HG03196 (cell line): ENCODE data around the gene ITGB5.

Experiments
- ATAC-seq: cut with Tn5 transposase; IDR thresholded peaks from one replicate; pipeline ENCODE4 v1.9.1; 2021; ENCODE audit not compliant: unreplicated experiment

Gene ITGB5

GRCh38 chr3:124816206-124816605, 71.0 kb downstream of the ITGB5 start:
- no peak for ATAC-seq

- ATAC-seq: no peak
Measured at GRCh38 chr3:124815781-124816180, 71.4 kb downstream of the ITGB5 start.

GRCh38 chr3:124814620-124815421, 72.3 kb downstream of the ITGB5 start:
- ATAC-seq: no peak

- no peak for ATAC-seq
Measured at GRCh38 chr3:124813541-124813940, 73.6 kb downstream of the ITGB5 start.

GRCh38 chr3:124812291-124813265, 74.6 kb downstream of the ITGB5 start:
- no peak for ATAC-seq

GRCh38 chr3:124811436-124811835, 75.7 kb downstream of the ITGB5 start:
- no peak for ATAC-seq

- ATAC-seq: no peak
Measured at GRCh38 chr3:124810970-124811369, 76.2 kb downstream of the ITGB5 start.

- ATAC-seq: no peak
Measured at GRCh38 chr3:124809039-124809438, 78.1 kb downstream of the ITGB5 start.

GRCh38 chr3:124805671-124806070, 81.5 kb downstream of the ITGB5 start:
- ATAC-seq: no peak

- ATAC-seq: no peak
Measured at GRCh38 chr3:124804875-124805274, 82.3 kb downstream of the ITGB5 start.

- ATAC-seq: no peak
Measured at GRCh38 chr3:124802702-124803101, 84.5 kb downstream of the ITGB5 start.

GRCh38 chr3:124802061-124802698, 85.0 kb downstream of the ITGB5 start:
- no peak for ATAC-seq

- no peak for ATAC-seq
Measured at GRCh38 chr3:124800511-124801258, 86.5 kb downstream of the ITGB5 start.

- ATAC-seq: no peak
Measured at GRCh38 chr3:124800076-124800475, 87.1 kb downstream of the ITGB5 start.

- ATAC-seq: no peak
Measured at GRCh38 chr3:124799676-124800075, 87.5 kb downstream of the ITGB5 start.

GRCh38 chr3:124797426-124797945, 89.7 kb downstream of the ITGB5 start:
- ATAC-seq: no peak

- no peak for ATAC-seq
Measured at GRCh38 chr3:124796477-124796876, 90.7 kb downstream of the ITGB5 start.

- no peak for ATAC-seq
Measured at GRCh38 chr3:124793054-124793739, 94.0 kb downstream of the ITGB5 start.

GRCh38 chr3:124792341-124793040, 94.7 kb downstream of the ITGB5 start:
- ATAC-seq: no peak
